ENCODE data around the gene HEMK1. TPM values are rescaled to one million over a fixed set of nuclear protein-coding genes. Genes with fewer than 3 reads are reported as not detected.

Gene HEMK1
- total and polyA plus RNA-seq, 2 donors: 20.7 to 43.4 TPM

DNA sequence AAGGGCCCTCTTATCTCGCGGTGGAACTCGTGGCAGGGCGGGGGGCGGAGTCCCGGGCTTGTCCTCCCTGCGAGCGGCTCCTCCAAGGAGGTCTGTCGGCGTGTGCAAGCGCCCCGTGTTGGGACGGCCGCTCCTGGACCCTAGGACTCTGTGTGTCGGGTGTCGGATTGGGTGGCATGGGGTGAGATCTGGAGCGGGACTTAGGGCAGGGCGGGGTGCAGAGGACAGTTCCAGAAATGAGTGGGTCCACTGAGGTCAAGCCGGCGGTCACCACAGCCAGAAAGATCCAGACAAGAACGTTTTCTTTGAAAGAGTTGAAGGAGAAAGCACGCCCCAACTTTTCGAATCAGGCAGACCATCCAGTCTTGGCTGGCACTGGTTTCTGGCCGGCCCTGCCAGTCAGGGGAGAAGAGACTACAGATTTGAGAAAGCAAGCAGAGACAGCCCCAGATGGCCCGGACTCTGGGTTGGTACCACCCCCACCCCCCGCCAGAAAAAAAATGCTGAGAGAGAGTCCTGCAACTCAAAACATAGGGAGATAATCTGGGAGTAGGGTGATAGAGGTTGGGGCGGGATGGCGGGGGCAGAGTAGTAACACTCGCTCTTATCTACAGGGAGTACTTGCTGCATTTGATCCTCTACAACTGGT lies 43.0 kb downstream of the HEMK1 start:
- peak overlapping the region; percentile 67 to 73 for H3K27ac ChIP-seq (ENCODE audit: low read depth in 1 of 2, low read length in 1 of 2)
- peaks cover 0 to 26% of the 10 kb centered on the region in 2 donors for H3K27me3 ChIP-seq (ENCODE audit: control insufficient read depth in 2 of 2, insufficient read depth in 1 of 2, low read length in 1 of 2)
- H3K4me3 ChIP-seq (ENCODE audit: low read length in 2 of 2): peak overlapping the region; percentile 63 to 77
- peaks cover 0 to 21% of the 10 kb centered on the region in 2 donors for H3K36me3 ChIP-seq (ENCODE audit: control insufficient read depth in 2 of 2, insufficient read depth in 2 of 2, low read length in 1 of 2)
- H3K9me3 ChIP-seq (ENCODE audit: control insufficient read depth in 2 of 2, insufficient read depth in 1 of 2, low read length in 1 of 2): no peaks in the 10 kb centered on the region
- peaks cover 15 to 71% of the 10 kb centered on the region in 2 donors for H3K4me1 ChIP-seq (ENCODE audit: control insufficient read depth in 2 of 2, insufficient read depth in 2 of 2, low read length in 2 of 2)
- no peak for DNase-seq (ENCODE audit: low read depth in 6 of 9, low spot score in 9 of 9)
- WGBS: 15% methylated on average over 29 of the region's 29 CpGs

DNA sequence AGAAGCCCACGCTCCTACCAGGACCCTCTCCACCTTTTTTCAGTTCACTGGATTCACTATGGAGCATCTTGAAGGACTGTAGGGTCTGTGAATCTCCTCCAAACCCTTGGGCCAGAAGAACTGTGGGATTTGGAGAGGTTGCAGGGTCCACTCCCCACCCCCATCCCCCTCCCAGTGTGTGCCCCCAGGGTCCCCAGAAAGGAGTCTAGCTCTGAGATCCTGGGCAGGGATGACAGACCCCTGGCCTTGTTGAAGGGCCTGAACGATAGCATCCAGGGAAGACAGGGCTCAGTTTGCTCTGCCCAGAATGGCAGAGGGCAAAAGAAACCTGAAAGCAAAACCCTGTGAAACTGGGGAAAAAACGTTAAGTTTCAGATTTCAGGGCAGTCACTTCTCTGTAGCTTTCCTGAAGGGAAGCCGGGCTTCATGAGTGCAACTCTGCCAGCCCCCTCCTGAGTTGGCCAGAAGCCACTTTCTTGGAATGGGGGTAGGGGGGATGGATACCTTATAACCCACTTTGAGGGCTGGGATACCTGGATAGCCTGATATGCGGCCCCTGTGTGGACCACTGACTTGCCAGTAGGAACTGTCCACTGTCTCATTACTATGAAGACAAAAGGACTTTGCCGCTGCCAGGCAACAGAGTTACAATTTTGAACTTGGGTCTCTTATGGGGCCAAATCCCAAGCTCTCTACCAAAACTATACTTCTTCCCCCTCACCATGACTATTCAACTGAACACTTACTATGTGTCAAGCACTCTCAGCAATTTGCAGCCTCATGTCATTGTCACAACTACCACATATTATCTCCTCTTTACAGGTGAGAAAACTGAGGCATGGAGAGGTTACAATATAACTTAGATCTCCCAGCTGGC lies 43.9 kb downstream of the HEMK1 start:
- Histone ChIP-seq H3K27ac (ENCODE audit: low read depth in 1 of 2, low read length in 1 of 2) (peak overlapping the region in 1 of 2 donors; percentile 73), H3K4me3 (ENCODE audit: low read length in 2 of 2) (peak overlapping the region in 1 of 2 donors; percentile 77), H3K4me1 (ENCODE audit: control insufficient read depth in 2 of 2, insufficient read depth in 2 of 2, low read length in 2 of 2) (peaks cover 20 to 73% of the 10 kb centered on the region in 2 donors), H3K27me3 (ENCODE audit: control insufficient read depth in 2 of 2, insufficient read depth in 1 of 2, low read length in 1 of 2) (peaks cover 0 to 26% of the 10 kb centered on the region in 2 donors), H3K36me3 (ENCODE audit: control insufficient read depth in 2 of 2, insufficient read depth in 2 of 2, low read length in 1 of 2) (peaks cover 0 to 15% of the 10 kb centered on the region in 2 donors), H3K9me3 (ENCODE audit: control insufficient read depth in 2 of 2, insufficient read depth in 1 of 2, low read length in 1 of 2) (no peaks in the 10 kb centered on the region)
- 76% methylated on average over 6 of the region's 6 CpGs for WGBS
- no peak for DNase-seq (ENCODE audit: low read depth in 6 of 9, low spot score in 9 of 9)

DNA sequence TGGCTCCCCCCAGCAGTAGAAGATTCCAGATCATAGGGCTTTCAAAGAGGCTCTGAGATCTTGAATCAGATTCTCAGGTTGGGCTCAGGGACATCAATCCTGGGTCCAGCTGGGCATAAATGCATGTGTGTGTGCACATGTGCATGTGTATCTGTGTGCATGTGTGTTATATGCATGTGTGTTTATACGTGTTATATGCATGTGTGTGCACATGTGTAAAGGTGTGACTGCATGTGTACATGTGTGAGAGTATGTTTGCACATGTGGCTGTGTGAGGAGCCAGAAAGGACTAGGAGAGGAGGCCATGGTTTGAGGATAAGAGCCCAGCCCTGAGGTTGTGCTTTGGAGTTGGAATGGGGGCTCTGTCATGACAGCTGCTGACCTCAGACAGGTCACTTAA lies 45.9 kb downstream of the HEMK1 start:
- Histone ChIP-seq H3K36me3 (ENCODE audit: control insufficient read depth in 2 of 2, insufficient read depth in 2 of 2, low read length in 1 of 2) (peaks cover 0 to 6% of the 10 kb centered on the region in 2 donors), H3K4me3 (ENCODE audit: low read length in 2 of 2) (no peak overlapping the region), H3K9me3 (ENCODE audit: control insufficient read depth in 2 of 2, insufficient read depth in 1 of 2, low read length in 1 of 2) (no peaks in the 10 kb centered on the region), H3K4me1 (ENCODE audit: control insufficient read depth in 2 of 2, insufficient read depth in 2 of 2, low read length in 2 of 2) (peaks cover 33 to 77% of the 10 kb centered on the region in 2 donors), H3K27me3 (ENCODE audit: control insufficient read depth in 2 of 2, insufficient read depth in 1 of 2, low read length in 1 of 2) (peaks cover 0 to 26% of the 10 kb centered on the region in 2 donors), H3K27ac (ENCODE audit: low read depth in 1 of 2, low read length in 1 of 2) (no peak overlapping the region)
- 93% methylated on average over 1 of the region's 1 CpG for WGBS
- no peak for DNase-seq (ENCODE audit: low read depth in 6 of 9, low spot score in 9 of 9)

DNA sequence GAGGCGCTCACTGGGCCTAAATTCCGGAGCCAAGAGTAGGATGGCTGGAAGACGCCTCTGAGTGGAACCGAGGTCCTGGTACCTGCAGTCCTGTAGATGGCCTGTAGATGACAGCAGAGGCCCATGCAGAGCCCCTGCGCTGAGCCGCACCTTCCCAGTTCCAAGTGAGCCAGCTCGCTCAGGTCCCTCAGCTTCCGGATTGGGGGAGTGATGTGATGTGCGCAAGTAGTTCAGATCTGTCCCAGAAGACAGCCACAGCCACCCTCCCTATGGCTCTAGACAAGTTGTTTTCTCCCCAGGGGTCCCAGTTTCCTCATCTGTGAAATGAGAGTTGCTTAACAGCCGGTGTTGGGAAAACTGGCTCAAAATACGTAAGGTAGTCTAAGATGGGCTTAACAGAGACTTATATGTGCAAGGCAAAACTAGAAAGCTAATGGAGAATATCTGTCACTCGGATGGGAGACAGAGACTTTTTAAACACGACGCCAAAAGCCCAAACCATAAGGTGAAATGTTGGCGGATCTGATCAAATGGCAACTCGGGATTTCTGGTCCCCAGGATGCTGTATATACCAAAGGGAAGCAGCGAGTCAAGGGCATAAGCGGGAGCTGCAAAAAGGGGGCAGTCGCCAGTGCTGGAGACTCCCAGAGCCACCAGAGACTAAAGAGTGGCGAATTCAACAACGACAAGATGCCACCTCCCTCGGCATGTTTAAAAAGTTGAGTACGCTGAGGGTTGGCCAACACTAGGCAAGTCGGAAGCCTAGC lies 46.9 kb downstream of the HEMK1 start:
- Histone ChIP-seq H3K27ac (ENCODE audit: low read depth in 1 of 2, low read length in 1 of 2) (peak overlapping the region; percentile 93 to 94), H3K27me3 (ENCODE audit: control insufficient read depth in 2 of 2, insufficient read depth in 1 of 2, low read length in 1 of 2) (peaks cover 0 to 18% of the 10 kb centered on the region in 2 donors), H3K4me3 (ENCODE audit: low read length in 2 of 2) (peak overlapping the region; percentile 81 to 92), H3K4me1 (ENCODE audit: control insufficient read depth in 2 of 2, insufficient read depth in 2 of 2, low read length in 2 of 2) (peaks cover 38 to 77% of the 10 kb centered on the region in 2 donors), H3K36me3 (ENCODE audit: control insufficient read depth in 2 of 2, insufficient read depth in 2 of 2, low read length in 1 of 2) (peaks cover 0 to 8% of the 10 kb centered on the region in 2 donors), H3K9me3 (ENCODE audit: control insufficient read depth in 2 of 2, insufficient read depth in 1 of 2, low read length in 1 of 2) (no peaks in the 10 kb centered on the region)
- WGBS: 2% methylated on average over 24 of the region's 24 CpGs
- peak; percentile 65 to 88 (median 78) for DNase-seq (ENCODE audit: low read depth in 6 of 9, low spot score in 9 of 9)

DNA sequence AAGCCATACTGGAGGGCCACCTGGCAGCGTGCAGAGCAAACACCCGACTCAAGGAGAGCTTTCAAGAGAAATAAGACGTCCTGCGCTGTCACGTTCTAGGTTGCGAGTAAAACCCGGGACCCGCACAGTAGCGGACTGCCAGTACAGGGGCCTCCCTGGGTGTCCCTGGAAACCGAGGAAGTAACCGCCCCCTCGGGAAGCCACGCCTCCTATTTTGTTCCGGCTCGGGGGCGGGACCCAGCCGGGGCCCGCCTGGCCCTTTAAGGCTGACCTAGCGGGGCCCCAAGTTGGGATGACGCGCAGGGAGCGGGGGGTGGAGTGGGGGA lies 47.4 kb downstream of the HEMK1 start:
- Histone ChIP-seq H3K4me1 (ENCODE audit: control insufficient read depth in 2 of 2, insufficient read depth in 2 of 2, low read length in 2 of 2) (peaks cover 38 to 75% of the 10 kb centered on the region in 2 donors), H3K27ac (ENCODE audit: low read depth in 1 of 2, low read length in 1 of 2) (peak overlapping the region; percentile 93 to 94), H3K36me3 (ENCODE audit: control insufficient read depth in 2 of 2, insufficient read depth in 2 of 2, low read length in 1 of 2) (peaks cover 0 to 9% of the 10 kb centered on the region in 2 donors), H3K4me3 (ENCODE audit: low read length in 2 of 2) (peak overlapping the region; percentile 81 to 92), H3K9me3 (ENCODE audit: control insufficient read depth in 2 of 2, insufficient read depth in 1 of 2, low read length in 1 of 2) (no peaks in the 10 kb centered on the region), H3K27me3 (ENCODE audit: control insufficient read depth in 2 of 2, insufficient read depth in 1 of 2, low read length in 1 of 2) (peaks cover 0 to 15% of the 10 kb centered on the region in 2 donors)
- DNase-seq (ENCODE audit: low read depth in 6 of 9, low spot score in 9 of 9): peak; percentile 84 to 98 (median 94)
- WGBS: under 1% methylated on average over 22 of the region's 22 CpGs

DNA sequence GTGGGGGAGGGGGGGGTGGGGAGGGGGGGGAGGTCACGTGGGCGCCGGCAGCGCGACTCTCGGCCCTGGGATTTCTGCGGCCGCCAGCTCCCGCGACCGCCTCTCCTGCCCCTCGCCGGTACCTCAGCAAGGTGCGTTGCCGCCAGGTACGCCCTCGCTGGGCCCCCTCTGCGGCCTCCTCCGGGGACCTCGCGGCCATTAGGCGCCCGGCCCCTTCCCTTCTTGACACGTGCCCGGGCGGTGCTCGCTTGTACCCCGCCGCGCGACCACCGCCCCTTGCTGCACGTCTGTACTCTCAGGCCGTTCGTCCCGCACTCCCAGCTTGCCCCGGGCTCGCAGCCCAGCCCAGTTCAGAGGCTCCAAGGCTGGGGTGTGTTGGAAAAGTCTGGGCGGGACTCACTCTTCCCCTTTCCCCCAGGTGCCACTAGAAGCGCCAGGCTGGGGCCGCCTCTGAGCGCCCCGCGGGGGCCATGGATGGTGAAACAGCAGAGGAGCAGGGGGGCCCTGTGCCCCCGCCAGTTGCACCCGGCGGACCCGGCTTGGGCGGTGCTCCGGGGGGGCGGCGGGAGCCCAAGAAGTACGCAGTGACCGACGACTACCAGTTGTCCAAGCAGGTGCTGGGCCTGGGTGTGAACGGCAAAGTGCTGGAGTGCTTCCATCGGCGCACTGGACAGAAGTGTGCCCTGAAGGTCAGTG lies 47.9 kb downstream of the HEMK1 start, which contains the start of gene MAPKAPK3:
Gene MAPKAPK3, plus strand, starts transcription at position 56 of the 696 bp plus-strand sequence. Its CDS starts 415 bp downstream, at position 471.
- Histone ChIP-seq H3K36me3 (ENCODE audit: control insufficient read depth in 2 of 2, insufficient read depth in 2 of 2, low read length in 1 of 2) (peaks cover under 1 to 14% of the 10 kb centered on the region in 2 donors), H3K27ac (ENCODE audit: low read depth in 1 of 2, low read length in 1 of 2) (peak within 1 kb of the TSS; percentile 93 to 94), H3K4me1 (ENCODE audit: control insufficient read depth in 2 of 2, insufficient read depth in 2 of 2, low read length in 2 of 2) (peaks cover 38 to 76% of the 10 kb centered on the region in 2 donors), H3K27me3 (ENCODE audit: control insufficient read depth in 2 of 2, insufficient read depth in 1 of 2, low read length in 1 of 2) (peaks cover 0 to 10% of the 10 kb centered on the region in 2 donors), H3K4me3 (ENCODE audit: low read length in 2 of 2) (peak within 1 kb of the TSS; percentile 81 to 92), H3K9me3 (ENCODE audit: control insufficient read depth in 2 of 2, insufficient read depth in 1 of 2, low read length in 1 of 2) (no peaks in the 10 kb centered on the region)
- peak in 3 of 9 donors; percentile 45 to 68 (median 48) for DNase-seq (ENCODE audit: low read depth in 6 of 9, low spot score in 9 of 9)
- WGBS: under 1% methylated on average over 58 of the region's 58 CpGs

DNA sequence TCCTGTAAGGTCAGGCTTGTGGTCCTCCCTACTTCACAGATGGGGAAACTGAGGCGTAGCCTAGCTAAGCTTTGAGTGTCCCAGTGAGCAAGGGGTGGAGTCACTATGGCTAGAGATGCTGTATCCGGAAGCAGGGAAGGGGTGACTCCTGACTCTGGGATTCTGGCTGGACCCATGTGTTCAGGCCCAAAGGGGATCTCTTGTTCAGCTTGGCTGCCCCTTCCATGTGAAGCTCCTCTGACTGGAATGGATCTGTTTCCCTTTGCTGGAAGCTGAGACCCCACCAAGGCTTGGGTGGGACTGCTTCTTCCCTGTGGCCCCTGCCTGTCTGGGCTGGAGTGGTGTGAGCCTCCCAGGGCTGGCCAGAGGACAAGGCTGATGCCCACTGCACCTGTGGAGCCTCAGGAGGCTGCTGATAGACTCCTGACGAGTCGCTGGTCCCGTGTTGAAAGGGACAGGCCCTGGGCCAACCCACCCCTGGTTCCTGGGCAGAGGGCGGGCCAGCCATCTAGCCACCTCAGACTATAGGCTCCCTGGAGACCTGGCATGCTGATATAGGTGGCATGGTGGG lies 48.7 kb downstream of the HEMK1 start:
- Histone ChIP-seq H3K4me3 (ENCODE audit: low read length in 2 of 2) (peak overlapping the region; percentile 81 to 92), H3K27ac (ENCODE audit: low read depth in 1 of 2, low read length in 1 of 2) (peak overlapping the region; percentile 91 to 93), H3K9me3 (ENCODE audit: control insufficient read depth in 2 of 2, insufficient read depth in 1 of 2, low read length in 1 of 2) (no peaks in the 10 kb centered on the region), H3K27me3 (ENCODE audit: control insufficient read depth in 2 of 2, insufficient read depth in 1 of 2, low read length in 1 of 2) (peaks cover 0 to 3% of the 10 kb centered on the region in 2 donors), H3K4me1 (ENCODE audit: control insufficient read depth in 2 of 2, insufficient read depth in 2 of 2, low read length in 2 of 2) (peaks cover 38 to 76% of the 10 kb centered on the region in 2 donors), H3K36me3 (ENCODE audit: control insufficient read depth in 2 of 2, insufficient read depth in 2 of 2, low read length in 1 of 2) (peaks cover 7 to 22% of the 10 kb centered on the region in 2 donors)
- DNase-seq (ENCODE audit: low read depth in 6 of 9, low spot score in 9 of 9): no peak
- WGBS: 16% methylated on average over 6 of the region's 6 CpGs

DNA sequence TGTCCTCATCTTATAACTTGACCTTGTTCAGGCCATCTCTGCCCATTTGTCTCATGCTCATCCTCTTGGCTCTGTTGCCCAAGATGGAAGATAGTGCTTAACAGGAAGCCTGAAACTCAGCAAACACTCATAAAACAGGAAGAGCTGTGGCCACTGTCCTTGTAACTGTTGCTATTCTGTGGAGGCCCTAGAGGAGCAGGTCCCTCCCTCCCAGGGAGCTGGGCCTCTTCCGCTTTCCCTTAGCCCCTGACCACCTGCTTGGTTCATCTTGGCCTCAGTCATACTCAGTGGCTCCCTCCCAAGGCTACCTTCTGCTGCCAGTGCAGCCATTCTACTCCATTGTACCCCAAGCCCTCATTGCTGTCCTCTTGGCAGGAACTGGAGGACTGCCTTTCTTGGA lies 51.1 kb downstream of the HEMK1 start:
- no peak for DNase-seq (ENCODE audit: low read depth in 6 of 9, low spot score in 9 of 9)
- WGBS: 30% methylated on average over 1 of the region's 1 CpG

More for the DNA sequence above, 51.1 kb downstream of the HEMK1 start:
- Histone ChIP-seq H3K27ac (ENCODE audit: low read depth in 1 of 2, low read length in 1 of 2) (peak overlapping the region in 1 of 2 donors; percentile 50), H3K9me3 (ENCODE audit: control insufficient read depth in 2 of 2, insufficient read depth in 1 of 2, low read length in 1 of 2) (no peaks in the 10 kb centered on the region), H3K4me3 (ENCODE audit: low read length in 2 of 2) (no peak overlapping the region), H3K36me3 (ENCODE audit: control insufficient read depth in 2 of 2, insufficient read depth in 2 of 2, low read length in 1 of 2) (peaks cover 7 to 24% of the 10 kb centered on the region in 2 donors), H3K27me3 (ENCODE audit: control insufficient read depth in 2 of 2, insufficient read depth in 1 of 2, low read length in 1 of 2) (no peaks in the 10 kb centered on the region), H3K4me1 (ENCODE audit: control insufficient read depth in 2 of 2, insufficient read depth in 2 of 2, low read length in 2 of 2) (peaks cover 61 to 89% of the 10 kb centered on the region in 2 donors)
